ENCODE results near the gene EDRF1. TPM values are rescaled to one million over a fixed set of nuclear protein-coding genes. Genes with fewer than 3 reads are reported as not detected.
A peak's percentile ranks its signal among the peaks of the same experiment; 100 is the strongest.

Gene EDRF1
- total RNA-seq, 1 donor from 2014 or later: 10.1 TPM

GRCh38 chr10:125744909-125745308 is 25.4 kb downstream of the EDRF1 start:
- intact Hi-C loops (cut with DNase I): no loop called here

GRCh38 chr10:125747417-125747816 is 27.9 kb downstream of the EDRF1 start:
- ATAC-seq (ENCODE audit: poor library complexity): no peak
- intact Hi-C loops (cut with DNase I): no loop called here
- no peak for DNase-seq

More at GRCh38 chr10:125744909-125745308, 25.4 kb downstream of the EDRF1 start:
- ATAC-seq (ENCODE audit: poor library complexity) (no peak), DNase-seq (no peak)

GRCh38 chr10:125756196-125756595 is 36.7 kb downstream of the EDRF1 start:
- ATAC-seq (ENCODE audit: poor library complexity): no peak

GRCh38 chr10:125756853-125757487 is 37.5 kb downstream of the EDRF1 start:
- intact Hi-C loops (cut with DNase I): no loop called here
- no peak for ATAC-seq (ENCODE audit: poor library complexity)
- no peak for DNase-seq

More at GRCh38 chr10:125756196-125756595, 36.7 kb downstream of the EDRF1 start:
- DNase-seq: no peak
- intact Hi-C loops (cut with DNase I): no loop called here

- DNase-seq (no peak), ATAC-seq (ENCODE audit: poor library complexity) (no peak)
- intact Hi-C loops (cut with DNase I): no loop called here
These were observed 38.2 kb downstream of the EDRF1 start for GRCh38 chr10:125757742-125758141.

- intact Hi-C loops (cut with DNase I): no loop called here
- DNase-seq: no peak
- ATAC-seq (ENCODE audit: poor library complexity): no peak
These were observed 42.5 kb downstream of the EDRF1 start for GRCh38 chr10:125761961-125762360.

GRCh38 chr10:125762692-125763648 is 43.5 kb downstream of the EDRF1 start:
- no peak for ATAC-seq (ENCODE audit: poor library complexity)
- no peak for DNase-seq
- intact Hi-C loops (cut with DNase I): no loop called here

GRCh38 chr10:125765835-125766234 is 46.3 kb downstream of the EDRF1 start:
- no peak for ATAC-seq (ENCODE audit: poor library complexity)
- no peak for DNase-seq
- intact Hi-C loops (cut with DNase I): no loop called here

- intact Hi-C loops (cut with DNase I): no loop called here
- ATAC-seq (ENCODE audit: poor library complexity) (no peak), DNase-seq (no peak)
These were observed 47.0 kb downstream of the EDRF1 start for GRCh38 chr10:125766511-125766910.

- ATAC-seq (ENCODE audit: poor library complexity) (peak; percentile 86), DNase-seq (no peak)
- intact Hi-C loops (cut with DNase I): no loop called here
These were observed 48.8 kb downstream of the EDRF1 start for GRCh38 chr10:125768219-125768855.

- intact Hi-C loops (cut with DNase I): no loop called here
- DNase-seq (no peak), ATAC-seq (ENCODE audit: poor library complexity) (no peak)
These were observed 49.7 kb downstream of the EDRF1 start for GRCh38 chr10:125769175-125769574.

GRCh38 chr10:125770844-125771243 is 51.3 kb downstream of the EDRF1 start:
- ATAC-seq (ENCODE audit: poor library complexity): no peak
- intact Hi-C loops (cut with DNase I): no loop called here
- no peak for DNase-seq

- DNase-seq: no peak
- no peak for ATAC-seq (ENCODE audit: poor library complexity)
- intact Hi-C loops (cut with DNase I): no loop called here
These were observed 52.8 kb downstream of the EDRF1 start for GRCh38 chr10:125772112-125772863.

GRCh38 chr10:125772864-125773180 is 53.3 kb downstream of the EDRF1 start:
- ATAC-seq (ENCODE audit: poor library complexity) (no peak), DNase-seq (no peak)
- intact Hi-C loops (cut with DNase I): no loop called here

GRCh38 chr10:125773687-125774543 is 54.4 kb downstream of the EDRF1 start:
- intact Hi-C loops (cut with DNase I): no loop called here
- DNase-seq (no peak), ATAC-seq (ENCODE audit: poor library complexity) (no peak)

GRCh38 chr10:125774581-125775191 is 55.2 kb downstream of the EDRF1 start:
- DNase-seq (no peak), ATAC-seq (ENCODE audit: poor library complexity) (no peak)
- intact Hi-C loops (cut with DNase I): no loop called here

GRCh38 chr10:125775491-125776106 is 56.1 kb downstream of the EDRF1 start, which contains the start of gene MMP21:
Gene MMP21 (minus strand): TSS chr10:125775821. CDS start chr10:125775821, 0 bp downstream.
- DNase-seq: no peak
- ATAC-seq (ENCODE audit: poor library complexity): no peak
- intact Hi-C loops (cut with DNase I): no loop called here
